ENCODE data around the gene CRACR2B.
A peak's percentile ranks its signal among the peaks of the same experiment; 100 is the strongest.

CRACR2B gene

DNA sequence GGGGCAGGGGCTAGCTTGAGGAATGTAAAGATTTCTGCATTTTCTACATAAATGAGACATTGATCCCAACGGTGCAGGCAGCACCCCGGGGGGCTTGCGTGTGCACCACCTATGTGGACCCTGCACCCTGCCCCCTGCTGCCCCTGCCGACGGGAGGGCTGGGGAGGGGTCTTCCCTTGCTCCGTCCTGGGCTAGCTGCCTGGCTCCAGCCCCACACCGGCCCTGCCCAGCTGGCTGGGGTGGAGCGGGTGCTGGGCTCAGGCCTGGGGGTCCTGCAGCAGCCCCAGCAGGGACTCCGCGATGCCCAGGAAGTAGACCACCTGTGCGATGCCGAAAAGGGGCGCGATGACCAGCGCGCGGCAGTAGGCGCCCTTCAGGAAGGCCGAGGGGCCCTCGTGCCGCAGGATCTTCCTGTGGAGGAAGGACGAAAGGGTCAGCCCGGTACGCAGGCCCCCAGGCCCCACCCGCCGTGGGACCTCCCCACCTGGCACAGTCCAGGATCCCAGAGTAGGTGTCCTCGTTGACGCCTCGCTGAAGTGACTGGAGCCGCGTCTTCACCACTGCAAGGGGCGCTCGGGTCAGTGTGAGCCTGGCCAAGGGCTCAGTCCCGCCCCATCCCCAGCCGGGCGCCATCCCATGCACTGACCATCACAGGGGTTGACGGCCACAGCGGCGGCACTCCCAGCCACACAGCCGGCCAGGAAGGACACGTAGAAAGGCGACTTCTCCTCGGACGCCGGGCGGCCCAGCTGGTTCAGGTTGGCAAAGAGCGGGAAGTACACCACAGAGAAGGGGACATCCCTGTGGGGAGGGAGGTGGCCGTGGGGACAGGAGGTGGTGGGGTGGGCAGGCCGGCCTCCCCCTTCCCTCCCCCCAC lies 35.8 kb upstream of the CRACR2B start:
- H3K4me3 ChIP-seq (ENCODE audit: low read length) = no peak overlapping the region
- TF ChIP-seq, protein P1, sequence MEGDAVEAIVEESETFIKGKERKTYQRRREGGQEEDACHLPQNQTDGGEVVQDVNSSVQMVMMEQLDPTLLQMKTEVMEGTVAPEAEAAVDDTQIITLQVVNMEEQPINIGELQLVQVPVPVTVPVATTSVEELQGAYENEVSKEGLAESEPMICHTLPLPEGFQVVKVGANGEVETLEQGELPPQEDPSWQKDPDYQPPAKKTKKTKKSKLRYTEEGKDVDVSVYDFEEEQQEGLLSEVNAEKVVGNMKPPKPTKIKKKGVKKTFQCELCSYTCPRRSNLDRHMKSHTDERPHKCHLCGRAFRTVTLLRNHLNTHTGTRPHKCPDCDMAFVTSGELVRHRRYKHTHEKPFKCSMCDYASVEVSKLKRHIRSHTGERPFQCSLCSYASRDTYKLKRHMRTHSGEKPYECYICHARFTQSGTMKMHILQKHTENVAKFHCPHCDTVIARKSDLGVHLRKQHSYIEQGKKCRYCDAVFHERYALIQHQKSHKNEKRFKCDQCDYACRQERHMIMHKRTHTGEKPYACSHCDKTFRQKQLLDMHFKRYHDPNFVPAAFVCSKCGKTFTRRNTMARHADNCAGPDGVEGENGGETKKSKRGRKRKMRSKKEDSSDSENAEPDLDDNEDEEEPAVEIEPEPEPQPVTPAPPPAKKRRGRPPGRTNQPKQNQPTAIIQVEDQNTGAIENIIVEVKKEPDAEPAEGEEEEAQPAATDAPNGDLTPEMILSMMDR (IDR thresholded peaks at IDR 0.05; ENCODE audit: insufficient read depth, low read depth, low read length, missing control alignments) = no peak
- no peak for DNase-seq (ENCODE audit: low read depth)

GRCh38 chr11:792535-792821 lies 35.2 kb upstream of the CRACR2B start:
- no peak for DNase-seq (ENCODE audit: low read depth)
- H3K4me3 ChIP-seq (ENCODE audit: low read length) = no peak overlapping the region
- TF ChIP-seq, protein P1 (IDR thresholded peaks at IDR 0.05; ENCODE audit: insufficient read depth, low read depth, low read length, missing control alignments) = no peak

GRCh38 chr11:792873-793272 lies 34.8 kb upstream of the CRACR2B start:
- H3K4me3 ChIP-seq (ENCODE audit: low read length) = no peak overlapping the region
- TF ChIP-seq, protein P1 (IDR thresholded peaks at IDR 0.05; ENCODE audit: insufficient read depth, low read depth, low read length, missing control alignments) = no peak
- DNase-seq (ENCODE audit: low read depth) = no peak

GRCh38 chr11:793556-793955 lies 34.2 kb upstream of the CRACR2B start:
- DNase-seq (ENCODE audit: low read depth) = no peak
- no peak overlapping the region for H3K4me3 ChIP-seq (ENCODE audit: low read length)
- TF ChIP-seq, protein P1 (IDR thresholded peaks at IDR 0.05; ENCODE audit: insufficient read depth, low read depth, low read length, missing control alignments) = no peak

GRCh38 chr11:794013-794765 lies 33.5 kb upstream of the CRACR2B start:
- no peak for DNase-seq (ENCODE audit: low read depth)
- H3K4me3 ChIP-seq (ENCODE audit: low read length) = no peak overlapping the region
- TF ChIP-seq, protein P1 (IDR thresholded peaks at IDR 0.05; ENCODE audit: insufficient read depth, low read depth, low read length, missing control alignments) = no peak

DNA sequence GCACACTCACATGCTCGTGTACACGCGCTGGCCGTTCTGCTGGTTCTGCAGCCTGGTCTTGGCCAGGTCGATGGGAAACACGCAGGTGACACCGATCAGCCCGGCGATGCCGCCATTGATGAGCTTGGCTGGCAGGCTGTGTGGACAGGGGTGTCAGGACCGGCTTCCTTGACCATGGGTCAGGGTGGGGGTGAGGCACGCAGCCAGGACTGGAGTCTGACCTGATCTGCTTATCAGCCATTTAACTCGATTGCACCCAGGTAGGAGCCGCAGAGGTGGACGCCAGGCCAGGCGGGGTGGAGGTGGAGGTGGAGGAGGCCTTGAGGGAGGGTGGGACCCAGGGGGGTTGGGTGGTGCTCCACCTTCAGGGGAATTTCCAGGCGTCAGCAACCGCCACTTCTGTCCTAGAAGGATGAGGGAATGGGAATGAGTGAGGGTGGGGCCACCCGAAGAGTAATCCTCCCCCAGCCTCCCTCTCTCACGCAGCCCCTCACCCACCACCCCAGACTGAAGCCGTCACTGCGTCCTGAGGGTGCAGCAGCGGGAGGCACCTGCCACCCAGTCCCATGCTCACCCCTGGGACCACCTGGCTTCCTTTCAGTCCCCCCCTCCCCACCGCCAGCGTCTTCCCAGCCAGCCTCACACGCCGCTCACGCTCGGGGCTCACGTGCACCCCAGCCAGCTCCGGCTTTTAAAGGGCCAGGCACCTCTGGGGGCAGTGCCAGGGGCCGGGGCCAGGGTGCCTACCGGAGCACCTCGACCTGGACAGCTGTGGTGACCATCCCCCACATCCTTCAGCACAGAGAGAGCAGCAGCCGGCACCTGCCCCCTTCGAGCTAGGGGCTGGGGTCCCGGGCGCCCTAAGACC lies 32.7 kb upstream of the CRACR2B start:
- TF ChIP-seq, protein P1 (IDR thresholded peaks at IDR 0.05; ENCODE audit: insufficient read depth, low read depth, low read length, missing control alignments) = no peak
- H3K4me3 ChIP-seq (ENCODE audit: low read length) = peak overlapping the region; percentile 80

More for the DNA sequence above, 32.7 kb upstream of the CRACR2B start:
- no peak for DNase-seq (ENCODE audit: low read depth)

Data from epithelial cell of esophagus (primary cell).